Head of caudate nucleus (tissue), 42 donors: ENCODE results near the gene YOD1.
"Not testable (repeated sequence)": the region's sequence is repeated elsewhere in the genome, so short reads cannot be mapped to it uniquely, and the experiment has no call there.

Experiments used
- DNase-seq, 42 donors: peaks; one replicate each; pipeline versions ENCODE4 v3.0.0 to v3.0.0-alpha.2; 2020 to 2021; ENCODE audit warnings: mixed read lengths in 7 of 42
- intact Hi-C: fragments of 100-400 bp; cut with DNase I; formaldehyde crosslinking; loops from one replicate; pipeline ENCODE4 v1.15.0; 2022

The YOD1 gene

DNA sequence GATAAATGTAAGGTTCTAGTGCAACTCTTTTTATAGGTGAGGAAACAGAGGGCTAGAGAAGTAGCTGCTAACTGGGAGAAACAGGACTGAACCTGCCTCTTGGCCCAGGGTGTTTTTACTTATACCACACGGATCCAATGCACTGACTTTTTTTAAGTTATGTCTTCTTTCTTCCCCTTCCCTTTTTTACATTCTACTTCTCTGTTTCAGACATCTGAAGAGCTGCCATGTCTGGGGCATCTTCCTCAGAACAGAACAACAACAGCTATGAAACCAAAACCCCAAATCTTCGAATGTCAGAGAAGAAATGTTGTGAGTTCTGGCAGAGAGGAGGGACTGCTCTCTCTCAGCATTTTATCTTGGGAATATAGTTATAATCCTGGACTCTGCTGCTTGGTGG is 3.5 kb upstream of the YOD1 start:
- intact Hi-C loops = no loop called here

DNA sequence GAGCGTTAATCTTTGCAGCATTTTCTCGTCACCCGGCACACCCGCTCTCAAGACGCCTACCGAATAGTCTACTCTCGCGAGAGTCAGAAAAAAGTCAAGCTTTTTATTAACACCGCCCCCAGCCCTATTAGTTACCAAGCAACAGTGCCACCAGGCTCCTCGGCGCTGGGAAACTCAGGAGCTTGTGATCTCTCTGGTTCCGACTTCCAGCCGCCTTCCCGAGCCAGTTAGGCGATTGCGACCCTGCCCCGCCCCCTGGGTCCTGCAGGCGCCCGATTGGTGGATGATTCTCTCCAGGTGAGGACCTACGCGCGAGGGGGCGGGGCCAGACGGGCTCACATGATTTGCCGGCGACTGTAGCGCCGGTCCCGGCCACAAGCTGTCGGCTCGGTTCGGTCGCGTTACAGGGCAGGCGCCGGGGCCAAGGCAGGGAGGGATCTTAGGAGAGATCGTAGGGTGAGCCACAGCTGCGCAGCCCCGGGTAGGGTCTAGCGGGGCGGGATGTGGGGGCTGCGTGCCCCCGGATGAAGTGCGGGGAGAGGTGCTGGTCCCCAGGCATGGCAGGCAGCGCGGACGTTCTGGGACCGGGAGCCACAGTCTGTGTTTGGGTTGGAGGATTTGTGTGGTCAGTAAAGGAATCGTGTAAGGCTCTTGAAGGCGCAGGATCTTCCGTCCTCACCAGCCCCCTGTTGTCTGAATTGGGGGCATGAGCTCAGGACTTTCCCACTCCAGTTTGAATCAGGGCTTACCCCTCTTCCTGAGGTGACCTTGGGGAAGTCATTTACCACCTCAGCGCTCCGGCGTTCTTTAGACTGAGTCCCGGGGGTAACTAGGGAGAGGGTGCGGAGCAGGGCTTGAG is 2.1 kb upstream of the YOD1 start, which contains the start of gene PFKFB2:
TSS of gene PFKFB2 (plus strand) at position 365 of the 859 bp plus-strand sequence. CDS start 1,443 bp downstream, outside the sequence.
- intact Hi-C loops = no loop called here
- DNase-seq = peak; percentile 93 to 99 (median 98)

More for the DNA sequence above, 3.5 kb upstream of the YOD1 start:
- DNase-seq = no peak

DNA sequence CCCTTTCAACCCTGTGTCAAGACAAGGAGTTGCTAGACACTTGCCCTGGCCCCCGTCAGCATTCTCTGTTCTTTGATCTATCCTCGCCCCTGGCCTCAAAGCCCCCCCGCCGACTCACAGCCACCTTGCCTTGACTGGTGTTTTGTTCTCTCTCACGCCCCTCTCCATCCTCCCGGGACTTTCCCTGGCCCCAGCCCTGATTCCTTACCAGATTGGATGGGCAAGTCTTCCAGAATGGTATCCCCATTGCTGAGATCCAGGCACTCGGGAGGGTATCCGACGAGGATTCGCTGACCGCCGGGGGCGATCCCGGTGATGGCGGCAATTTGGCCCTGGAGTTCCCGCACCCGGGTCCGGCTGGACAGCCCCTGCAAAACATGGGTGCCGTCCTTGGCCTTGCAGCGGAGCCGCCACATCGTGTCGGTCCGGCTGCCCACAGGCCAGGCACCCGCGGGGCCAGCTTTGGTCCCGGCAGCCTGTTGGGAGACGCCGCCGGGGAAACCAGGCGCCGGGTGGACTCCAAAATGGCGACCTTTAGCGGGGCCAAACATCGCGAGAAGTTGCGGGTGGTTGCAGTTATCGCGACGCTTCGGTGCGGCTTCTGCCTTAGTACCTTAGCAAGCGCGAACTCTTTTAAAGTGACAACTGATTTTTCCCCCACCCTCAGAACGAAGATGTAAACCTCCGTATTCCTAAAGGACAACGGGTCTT is 373 bp downstream of the YOD1 start:
- DNase-seq = peak; percentile 82 to 96 (median 91)
- intact Hi-C loops = no loop called here

DNA sequence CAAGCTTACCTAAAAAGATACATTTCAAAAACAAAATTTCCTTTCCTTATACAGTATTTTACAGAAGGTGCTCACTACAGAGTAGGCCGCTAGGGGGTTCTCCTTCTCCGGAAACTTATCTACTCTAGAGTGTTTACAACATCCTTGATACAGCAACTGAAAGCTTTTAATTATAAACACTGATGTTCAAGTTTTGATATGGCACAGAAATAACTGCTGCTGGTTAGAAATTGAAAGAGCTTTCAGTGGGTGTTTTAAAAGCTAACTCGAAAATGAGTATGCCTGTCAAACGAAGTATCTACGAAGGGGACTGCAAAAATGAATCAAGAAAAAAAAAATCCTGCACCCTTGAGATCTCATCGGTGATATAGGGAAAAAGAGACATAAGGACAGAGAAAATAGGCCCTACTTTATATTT is 1.0 kb downstream of the YOD1 start:
- intact Hi-C loops = no loop called here
- peak in 36 of 42 donors; percentile 23 to 86 (median 66) for DNase-seq

DNA sequence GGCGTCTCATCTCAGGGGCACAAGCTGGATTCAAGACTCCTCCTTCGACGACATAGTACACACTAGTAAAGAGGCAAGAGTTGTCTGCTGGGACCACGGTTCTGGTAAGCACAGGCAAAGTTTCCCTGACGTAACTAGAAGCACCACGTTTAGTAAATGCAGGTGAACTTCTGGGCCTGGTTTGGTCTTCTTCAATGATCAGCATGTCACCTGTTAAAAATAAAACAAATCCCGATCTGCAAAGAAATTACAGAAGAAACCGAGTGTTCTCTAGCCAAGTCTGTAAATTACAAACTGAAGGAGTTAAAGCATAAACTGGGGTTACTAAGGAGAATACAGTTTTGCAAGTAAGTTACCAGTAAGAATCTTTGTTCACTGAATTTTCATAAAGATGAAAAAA is 1.5 kb downstream of the YOD1 start:
- DNase-seq = no peak
- intact Hi-C loops = no loop called here

DNA sequence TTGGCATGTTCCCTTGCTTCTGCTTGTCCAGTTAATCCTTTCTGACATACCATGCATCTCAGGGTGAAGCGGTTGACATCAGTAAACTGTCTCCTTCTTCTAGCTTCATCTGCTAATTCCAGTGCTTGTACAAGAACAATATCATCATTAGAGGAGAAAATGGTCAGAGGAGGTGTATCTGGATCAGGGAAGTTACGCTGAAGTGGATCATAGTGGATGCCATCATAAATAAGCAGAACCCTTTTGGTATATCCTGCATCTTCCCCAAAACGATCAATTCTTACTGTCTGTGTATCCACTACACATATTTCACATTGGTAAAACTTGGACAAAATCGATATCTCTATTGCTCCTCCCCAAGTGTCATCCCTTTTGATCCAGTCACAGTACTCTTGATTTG is 2.0 kb downstream of the YOD1 start:
- intact Hi-C loops = no loop called here

DNA sequence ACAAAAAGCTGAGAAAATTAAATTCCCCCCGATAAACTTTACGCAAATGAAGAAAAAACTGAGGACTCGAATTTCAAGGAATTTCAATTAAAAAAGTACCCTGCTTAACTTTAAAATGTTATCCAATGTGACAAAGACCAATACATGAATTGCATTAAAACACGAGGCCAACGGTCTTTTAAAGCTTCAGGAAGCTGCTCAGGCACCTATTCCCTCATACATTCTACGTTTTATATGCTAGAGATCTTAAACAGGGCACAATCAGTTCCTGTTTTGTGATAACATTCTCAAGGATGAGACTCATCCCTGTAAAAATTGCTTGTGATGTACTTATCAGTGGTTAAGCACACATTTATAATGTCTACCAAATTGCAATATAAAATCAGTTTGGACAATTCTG is 3.0 kb downstream of the YOD1 start:
- intact Hi-C loops = no loop called here
- DNase-seq = no peak

More for the DNA sequence above, 2.0 kb downstream of the YOD1 start:
- DNase-seq = no peak

DNA sequence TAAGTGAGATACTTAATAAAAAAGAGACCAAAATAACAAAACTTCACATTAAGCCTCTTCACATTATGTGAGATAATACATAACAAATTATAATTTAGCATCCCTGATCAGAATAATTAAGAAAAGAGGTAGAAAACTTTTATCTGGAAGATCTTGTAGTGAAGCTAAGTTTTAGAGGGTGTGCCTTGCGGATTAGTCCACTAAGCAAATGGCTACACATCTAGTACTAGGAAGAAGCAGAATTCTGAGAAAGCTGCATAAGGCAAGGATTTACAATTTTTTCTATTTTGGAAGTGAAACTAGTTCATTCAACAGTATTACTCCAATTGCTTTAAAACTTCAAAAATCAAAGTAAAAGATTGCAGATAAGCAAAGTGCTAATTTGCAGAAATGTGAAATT is 3.5 kb downstream of the YOD1 start:
- intact Hi-C loops = no loop called here
- no peak for DNase-seq

DNA sequence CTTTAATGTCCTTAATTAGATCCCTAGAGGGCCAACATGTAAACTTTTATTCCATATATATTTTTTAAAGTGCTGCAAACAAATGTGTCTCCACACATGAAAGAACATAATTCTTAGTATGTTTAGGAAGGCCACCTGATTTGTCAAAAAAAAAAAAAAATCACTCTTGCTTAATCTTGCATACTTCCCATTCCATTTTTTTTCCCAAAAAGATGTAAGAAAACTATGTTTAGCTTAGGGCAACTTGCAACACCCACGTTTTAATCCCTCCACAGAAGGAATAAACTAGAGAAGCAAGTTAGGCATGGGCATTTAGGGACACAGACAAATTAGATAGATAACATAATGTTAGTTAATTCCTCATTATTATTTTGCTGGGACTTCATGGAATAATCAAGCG is 5.6 kb downstream of the YOD1 start:
- intact Hi-C loops = no loop called here
- no peak for DNase-seq

DNA sequence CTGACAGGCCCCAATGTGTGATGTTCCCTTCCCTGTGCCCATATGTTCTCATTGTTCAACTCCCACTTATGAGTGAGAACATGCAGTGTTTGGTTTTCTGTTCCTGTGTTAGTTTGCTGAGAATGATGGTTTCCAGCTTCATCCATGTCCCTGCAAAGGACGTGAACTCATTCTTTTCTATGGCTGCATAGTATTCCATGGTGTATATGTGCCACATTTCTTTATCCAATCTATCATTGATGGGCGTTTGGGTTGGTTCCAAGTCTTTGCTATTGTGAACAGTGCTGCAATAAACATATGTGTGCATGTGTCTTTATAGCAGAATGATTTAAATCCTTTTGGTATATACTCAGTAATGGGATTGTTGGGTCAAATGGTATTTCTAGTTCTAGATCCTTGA is 9.6 kb downstream of the YOD1 start:
- intact Hi-C loops, DNase-seq: not testable (repeated sequence)

DNA sequence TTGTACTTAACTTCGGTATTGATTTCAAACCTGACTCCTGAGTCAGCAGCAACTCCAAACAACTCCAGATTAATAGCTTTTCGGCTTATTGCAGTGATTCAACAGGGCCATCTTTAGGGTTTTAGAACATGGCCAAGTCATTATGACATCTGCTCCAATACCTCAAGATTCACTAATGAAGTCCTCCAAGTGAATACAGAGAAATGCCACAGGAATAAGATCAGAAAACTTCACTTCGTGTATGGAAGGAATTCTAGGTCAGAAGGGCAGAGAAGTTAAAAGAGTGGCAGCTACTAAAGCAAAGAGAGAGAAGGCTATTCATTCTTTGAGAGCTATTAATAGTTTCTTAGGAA is 10.9 kb downstream of the YOD1 start:
- no peak for DNase-seq
- intact Hi-C loops = no loop called here

DNA sequence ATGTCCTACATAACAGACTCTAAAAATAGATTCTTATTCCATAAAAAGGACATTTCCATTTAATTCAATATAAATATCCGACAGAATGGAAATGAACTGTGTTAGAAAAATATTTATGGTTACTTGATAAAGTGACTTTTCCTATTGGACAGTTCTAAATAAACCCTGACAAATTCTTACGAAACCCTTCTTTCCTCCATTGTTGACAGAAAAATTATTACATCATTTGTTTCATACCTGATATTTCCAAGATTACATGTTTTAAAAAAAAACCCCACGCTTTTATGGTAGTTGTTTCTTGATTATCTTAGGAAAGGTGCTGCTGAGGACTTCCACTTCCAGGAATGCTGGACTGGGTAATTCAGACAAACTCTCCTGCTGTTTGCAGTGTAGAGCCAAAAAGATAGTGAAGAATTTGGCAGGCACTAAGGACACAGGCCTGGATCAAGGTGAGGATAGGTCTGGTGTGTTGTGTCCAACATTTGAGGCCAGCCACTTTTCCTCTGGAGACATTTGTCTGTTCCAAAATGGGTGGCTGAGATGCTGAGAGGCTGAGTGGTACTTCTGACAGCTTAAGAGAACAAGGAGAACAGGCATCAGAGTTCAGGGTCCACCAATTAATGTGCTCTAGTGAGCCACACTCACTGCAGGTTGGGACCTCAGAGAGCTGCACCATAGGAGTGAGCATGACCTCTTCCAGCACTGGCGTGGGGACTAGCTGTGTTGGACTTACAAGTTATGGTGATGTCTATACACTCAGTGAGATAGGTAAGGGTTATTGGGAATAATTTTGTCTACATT is 11.4 kb downstream of the YOD1 start:
- no peak for DNase-seq
- intact Hi-C loops = no loop called here

DNA sequence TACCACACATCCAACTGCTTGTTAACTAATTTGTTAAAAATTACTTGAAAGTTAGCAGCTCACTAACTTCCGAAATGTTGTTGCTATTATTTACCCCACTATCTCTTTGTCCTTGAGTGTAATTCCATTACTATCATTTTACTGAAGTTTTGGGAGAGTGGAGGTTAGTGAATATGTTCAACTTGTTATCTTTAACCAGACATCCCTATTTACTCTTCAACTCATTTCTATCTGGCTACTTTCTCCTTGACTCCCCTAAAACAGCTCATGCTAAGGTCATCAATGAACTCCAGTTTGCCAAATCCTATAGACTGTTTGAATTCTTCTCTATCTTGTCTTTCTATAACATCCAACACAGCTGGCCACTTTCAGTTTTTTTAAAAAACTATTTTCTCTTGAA is 14.1 kb downstream of the YOD1 start:
- DNase-seq = no peak
- intact Hi-C loops = no loop called here

DNA sequence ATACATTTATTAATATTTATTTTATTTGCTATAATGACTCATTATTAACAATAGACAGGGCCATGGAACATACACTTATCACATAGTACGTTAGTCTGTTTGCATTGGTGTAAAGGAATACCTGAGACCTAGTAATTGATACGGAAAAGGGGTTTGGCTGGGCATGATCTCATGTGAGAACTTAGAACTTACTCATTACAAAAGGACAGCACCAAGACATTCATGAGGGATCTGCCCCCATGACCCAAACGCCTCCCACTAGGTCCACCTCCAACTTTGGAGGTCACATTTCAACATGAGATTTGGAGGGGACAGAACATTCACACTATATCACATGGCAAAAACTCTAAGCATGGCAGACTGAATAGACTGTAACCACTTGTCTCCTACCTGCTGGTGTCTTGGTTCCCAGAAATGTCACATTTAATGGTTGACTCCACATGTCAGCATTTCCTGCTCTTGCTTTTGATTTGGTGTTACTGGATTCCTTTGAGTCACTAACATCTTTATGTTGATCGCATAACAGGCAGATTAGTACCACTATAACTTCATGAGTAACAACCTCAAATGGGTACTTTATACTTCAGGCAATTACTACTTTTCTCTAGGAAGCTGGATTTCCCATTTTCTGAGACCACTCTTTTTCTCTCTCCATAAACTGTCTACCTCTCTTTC is 15.0 kb downstream of the YOD1 start:
- no peak for DNase-seq
- intact Hi-C loops = no loop called here

DNA sequence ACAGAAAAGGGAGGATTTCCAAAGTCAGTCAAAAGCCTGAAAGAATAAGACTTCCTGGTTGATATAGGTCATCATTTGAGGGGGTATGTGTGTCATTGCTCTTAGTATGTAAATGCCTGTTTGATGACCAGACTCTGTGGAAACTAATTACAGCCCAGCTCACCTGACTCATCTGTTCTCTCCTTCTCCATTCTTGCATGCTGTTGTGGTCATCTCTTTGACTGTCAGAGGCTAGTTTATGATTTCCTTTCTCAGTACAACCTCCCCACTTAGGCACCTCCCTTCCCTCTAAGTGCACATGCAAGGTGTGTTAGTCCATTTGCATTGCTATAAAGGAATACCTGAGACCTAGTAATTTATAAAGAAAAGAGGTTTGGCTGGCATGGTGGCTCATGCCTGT is 16.0 kb downstream of the YOD1 start:
- intact Hi-C loops = no loop called here
- no peak for DNase-seq

DNA sequence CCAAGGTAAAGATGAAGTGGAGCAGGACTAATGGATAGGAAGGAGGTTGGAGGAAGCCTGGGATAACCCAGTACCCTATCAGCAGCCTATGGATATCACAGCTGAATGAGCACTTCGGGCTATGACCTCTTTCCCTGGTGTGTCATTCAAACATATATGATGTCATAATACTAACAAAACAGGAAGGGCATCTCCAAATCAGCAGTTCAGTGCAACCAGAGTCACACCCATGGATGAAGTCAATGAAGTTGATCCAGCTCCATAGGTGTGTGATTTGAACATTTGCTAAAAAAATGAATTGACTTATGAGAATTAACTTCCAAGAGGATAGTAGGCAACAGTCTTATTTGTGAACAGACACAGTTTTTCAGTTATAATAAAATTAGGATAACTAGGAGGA is 16.8 kb downstream of the YOD1 start:
- DNase-seq = no peak

DNA sequence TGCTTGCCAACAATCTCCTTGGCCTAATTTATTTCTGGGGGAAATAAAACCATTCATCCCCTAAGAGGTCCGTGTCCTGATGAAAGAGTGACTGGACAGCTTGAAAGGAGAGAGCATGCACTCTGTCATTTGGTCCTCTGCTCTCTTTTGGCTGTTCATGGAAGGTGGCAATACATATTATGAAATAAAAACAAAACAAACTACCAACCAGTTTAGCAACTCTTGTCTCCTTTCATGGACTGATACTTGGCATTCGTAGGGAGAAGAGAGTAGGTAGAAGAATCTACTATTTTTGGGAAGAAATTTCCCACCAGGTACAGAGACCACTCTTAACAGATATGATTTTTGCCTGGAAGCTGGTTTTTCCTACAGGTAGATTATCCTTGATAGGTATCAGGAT is 17.7 kb downstream of the YOD1 start:
- DNase-seq = no peak
- intact Hi-C loops = no loop called here

More for the DNA sequence above, 16.8 kb downstream of the YOD1 start:
- intact Hi-C loops = no loop called here

DNA sequence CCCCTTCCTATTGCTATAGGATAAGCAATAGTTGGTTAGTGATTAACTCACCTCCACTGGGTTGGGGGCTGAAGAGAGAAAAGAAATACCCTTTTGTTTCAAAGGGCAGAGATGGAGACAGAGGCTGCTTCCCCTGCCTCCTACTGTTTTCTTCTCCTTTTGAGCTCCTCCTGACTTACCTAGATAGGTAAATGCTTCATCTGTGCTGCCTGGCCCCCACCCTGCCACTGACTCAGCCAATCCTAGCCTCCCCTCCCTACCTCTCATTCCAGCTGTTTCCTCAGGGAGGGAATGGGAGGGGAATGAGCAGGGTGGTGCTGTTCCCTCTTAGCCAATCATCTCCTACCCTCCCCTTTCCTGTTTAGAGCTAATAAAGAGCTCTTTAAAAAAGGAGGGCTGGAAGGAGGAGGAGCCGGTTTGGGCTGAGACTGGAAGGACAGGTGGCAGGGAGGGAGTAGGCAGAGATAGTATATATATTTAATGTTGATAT is 18.4 kb downstream of the YOD1 start, which contains the start of gene C1orf116:
TSS of gene C1orf116 (minus strand) at position 229 of the 490 bp plus-strand sequence. CDS start 5,158 bp downstream, outside the sequence.
- intact Hi-C loops = no loop called here
- no peak for DNase-seq
